GM18867 (cell line): Measurements from ENCODE around the gene MASP1.
A peak's percentile ranks its signal among the peaks of the same experiment; 100 is the strongest.

Experiments
- ATAC-seq: cut with Tn5 transposase; IDR thresholded peaks from one replicate; pipeline ENCODE4 v1.9.1; 2021; ENCODE audit warnings: mild to moderate bottlenecking, moderate library complexity; ENCODE audit not compliant: unreplicated experiment

Gene MASP1

GRCh38 chr3:187291512-187292132 lies at the start of gene MASP1:
TSS of gene MASP1 (minus strand) at chr3:187291737. CDS start at chr3:187291632, 105 bp downstream.
- no peak for ATAC-seq

GRCh38 chr3:187340578-187340977 lies 49.0 kb upstream of the MASP1 start:
- ATAC-seq, result no peak

- no peak for ATAC-seq
Measured at GRCh38 chr3:187336322-187336721, 44.8 kb upstream of the MASP1 start.

- ATAC-seq, result no peak
Measured at GRCh38 chr3:187334904-187335303, 43.4 kb upstream of the MASP1 start.

GRCh38 chr3:187328691-187329090 lies 37.2 kb upstream of the MASP1 start:
- ATAC-seq, result no peak

- no peak for ATAC-seq
Measured at GRCh38 chr3:187327845-187328244, 36.3 kb upstream of the MASP1 start.

GRCh38 chr3:187325632-187326031 lies 34.1 kb upstream of the MASP1 start:
- no peak for ATAC-seq

GRCh38 chr3:187323091-187323490 lies 31.6 kb upstream of the MASP1 start:
- ATAC-seq, result no peak

GRCh38 chr3:187322291-187322690 lies 30.8 kb upstream of the MASP1 start:
- ATAC-seq, result no peak

- no peak for ATAC-seq
Measured at GRCh38 chr3:187321766-187322165, 30.2 kb upstream of the MASP1 start.

GRCh38 chr3:187319699-187320302 lies 28.3 kb upstream of the MASP1 start:
- ATAC-seq, result peak; percentile 90

- no peak for ATAC-seq
Measured at GRCh38 chr3:187318819-187319616, 27.5 kb upstream of the MASP1 start.

GRCh38 chr3:187315872-187316271 lies 24.3 kb upstream of the MASP1 start:
- no peak for ATAC-seq

- no peak for ATAC-seq
Measured at GRCh38 chr3:187314176-187314575, 22.6 kb upstream of the MASP1 start.

GRCh38 chr3:187310954-187311470 lies 19.5 kb upstream of the MASP1 start:
- ATAC-seq, result no peak

GRCh38 chr3:187310226-187310625 lies 18.7 kb upstream of the MASP1 start:
- no peak for ATAC-seq

GRCh38 chr3:187305881-187306280 lies 14.3 kb upstream of the MASP1 start:
- ATAC-seq, result no peak

GRCh38 chr3:187299611-187300010 lies 8.1 kb upstream of the MASP1 start:
- ATAC-seq, result no peak

GRCh38 chr3:187296911-187297310 lies 5.4 kb upstream of the MASP1 start:
- ATAC-seq, result no peak

GRCh38 chr3:187296058-187296457 lies 4.5 kb upstream of the MASP1 start:
- ATAC-seq, result no peak

- no peak for ATAC-seq
Measured at GRCh38 chr3:187295316-187296034, 3.9 kb upstream of the MASP1 start.
